Mucosa of descending colon (tissue), 3 donors: ENCODE measurements around the gene AIF1. TPM values are rescaled to one million over a fixed set of nuclear protein-coding genes. Genes with fewer than 3 reads are reported as not detected.

Experiments
- ATAC-seq: fragments of 200-7000 bp; cut with Tn5 transposase; one replicate; pipeline ENCODE4 v1.9.1; 2020; ENCODE audit warnings: mild to moderate bottlenecking, moderate library complexity
- DNase-seq, 3 donors: peaks; one replicate each; pipeline ENCODE4 v3.0.0-alpha.2; 2020
- H3K36me3 ChIP-seq: fragments of 200-600 bp; one replicate; pipeline ENCODE4 v1.8.0; 2021; ENCODE audit warnings: low read depth, mild to moderate bottlenecking
- H3K4me1 ChIP-seq: fragments of 200-600 bp; one replicate; pipeline ENCODE4 v1.8.0; 2021; ENCODE audit warnings: low read depth, mild to moderate bottlenecking
- H3K4me3 ChIP-seq: fragments of 200-600 bp; one replicate; pipeline ENCODE4 v1.8.0; 2021; ENCODE audit warnings: mild to moderate bottlenecking
- H3K9me3 ChIP-seq: fragments of 200-600 bp; one replicate; pipeline ENCODE4 v1.8.0; 2021; ENCODE audit warnings: mild to moderate bottlenecking
- intact Hi-C, 2 donors: fragments of 100-400 bp; cut with DNase I in 1 of 2; cut with micrococcal nuclease in 1 of 2; formaldehyde crosslinking; loops; one replicate each; pipeline versions ENCODE4 v1.11.0 to v1.11.1; 2022; cut with DNase I, micrococcal nuclease
- total RNA-seq, 3 donors: library from RNA; stranded (reverse); fragmentation: NEBNext Ultra II Directional in 2 of 3; extraction: Animal tissue kit (Norgen Biotek cat#: 25700) in 2 of 3; gene quantifications; one replicate each; pipeline versions ENCODE4 v1.2.1 to v1.2.4, GENCODE V29; 2021 to 2023
- TF ChIP-seq, protein P1 (sequence below): fragments of 200-600 bp; IDR thresholded peaks from one replicate; pipeline ENCODE4 v1.8.0; 2022; ENCODE audit warnings: antibody characterized with exemption, mild to moderate bottlenecking
- donor health status: DM: no; HTN: no; CAD: no; lungs with moderate emphysema.
- donor health status: DM: no; HTN: no; CAD: no.
- donor health status: DM: no; HTN: yes; CAD: no.

AIF1 gene
- total RNA-seq, 3 donors from 2014 or later = 6.1 to 28.4 (median 17.3) TPM

DNA sequence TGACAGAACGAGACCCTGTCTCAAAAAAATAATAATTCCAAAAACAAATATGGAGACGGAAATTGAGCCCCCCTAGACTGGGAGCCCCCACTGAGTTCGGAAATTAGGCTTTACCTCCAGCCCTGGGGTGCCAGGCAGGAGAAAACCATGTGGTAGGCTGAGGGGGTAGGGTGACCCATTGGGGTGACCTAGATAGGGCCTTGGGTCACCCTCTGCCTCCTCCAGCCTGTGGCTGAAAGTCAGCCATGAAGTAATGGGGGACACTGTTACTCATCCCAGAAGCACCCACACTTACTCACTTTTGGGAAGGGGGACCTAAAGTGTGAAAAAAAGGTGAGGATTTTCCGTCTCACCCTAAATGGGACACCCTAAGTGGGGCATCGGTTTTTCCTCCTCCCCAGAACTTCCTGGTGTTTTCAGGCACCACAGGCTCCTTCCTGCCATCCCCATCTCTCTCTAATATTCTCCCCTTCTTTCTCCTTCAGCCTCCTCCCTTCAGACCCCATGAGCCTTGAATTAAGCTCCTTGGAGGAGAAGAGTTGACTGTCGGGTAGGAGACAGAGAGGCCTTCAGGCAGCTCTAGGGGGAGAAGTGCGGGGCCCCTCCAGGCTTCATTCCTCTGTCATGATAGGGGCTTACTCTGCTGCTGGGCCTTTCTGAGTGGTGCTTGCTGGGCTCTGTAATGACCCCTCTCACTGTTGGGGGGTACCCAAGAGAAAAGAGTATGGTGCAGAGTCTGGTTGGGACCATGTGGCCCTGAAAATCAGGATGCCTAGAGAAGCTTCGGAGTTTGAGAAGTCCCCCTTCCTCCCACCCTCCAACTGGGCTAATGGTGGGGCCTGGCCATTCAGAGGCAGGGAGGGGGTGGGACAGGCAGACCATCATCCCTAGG is 35.2 kb upstream of the AIF1 start:
- ATAC-seq (no peak), DNase-seq (no peak)
- Histone ChIP-seq H3K4me3 (no peak overlapping the region), H3K4me1 (peaks cover 5% of the 10 kb centered on the region), H3K9me3 (no peaks in the 10 kb centered on the region), H3K36me3 (no peaks in the 10 kb centered on the region)
- intact Hi-C loops = no loop called here
- TF ChIP-seq, protein P1, sequence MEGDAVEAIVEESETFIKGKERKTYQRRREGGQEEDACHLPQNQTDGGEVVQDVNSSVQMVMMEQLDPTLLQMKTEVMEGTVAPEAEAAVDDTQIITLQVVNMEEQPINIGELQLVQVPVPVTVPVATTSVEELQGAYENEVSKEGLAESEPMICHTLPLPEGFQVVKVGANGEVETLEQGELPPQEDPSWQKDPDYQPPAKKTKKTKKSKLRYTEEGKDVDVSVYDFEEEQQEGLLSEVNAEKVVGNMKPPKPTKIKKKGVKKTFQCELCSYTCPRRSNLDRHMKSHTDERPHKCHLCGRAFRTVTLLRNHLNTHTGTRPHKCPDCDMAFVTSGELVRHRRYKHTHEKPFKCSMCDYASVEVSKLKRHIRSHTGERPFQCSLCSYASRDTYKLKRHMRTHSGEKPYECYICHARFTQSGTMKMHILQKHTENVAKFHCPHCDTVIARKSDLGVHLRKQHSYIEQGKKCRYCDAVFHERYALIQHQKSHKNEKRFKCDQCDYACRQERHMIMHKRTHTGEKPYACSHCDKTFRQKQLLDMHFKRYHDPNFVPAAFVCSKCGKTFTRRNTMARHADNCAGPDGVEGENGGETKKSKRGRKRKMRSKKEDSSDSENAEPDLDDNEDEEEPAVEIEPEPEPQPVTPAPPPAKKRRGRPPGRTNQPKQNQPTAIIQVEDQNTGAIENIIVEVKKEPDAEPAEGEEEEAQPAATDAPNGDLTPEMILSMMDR = no peak

DNA sequence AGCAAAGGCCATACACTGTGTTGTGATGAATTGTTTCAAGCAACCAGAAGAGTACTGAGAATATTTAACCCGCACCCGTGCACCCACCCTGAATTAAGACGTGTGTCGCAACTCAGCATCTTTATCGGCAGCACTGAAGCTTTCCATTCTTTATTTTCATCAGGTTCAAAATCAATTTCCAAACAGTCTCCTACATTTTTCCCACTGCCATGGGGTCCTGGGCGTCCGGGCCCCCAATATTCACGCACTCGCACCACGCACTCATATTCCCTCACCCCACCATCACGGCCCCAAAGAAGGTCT is 34.6 kb upstream of the AIF1 start:
- no peaks in the 10 kb centered on the region for H3K9me3 ChIP-seq
- TF ChIP-seq, protein P1 = no peak
- DNase-seq = no peak
- H3K36me3 ChIP-seq = no peaks in the 10 kb centered on the region
- intact Hi-C loops = no loop called here
- peaks cover 5% of the 10 kb centered on the region for H3K4me1 ChIP-seq
- ATAC-seq = no peak
- H3K4me3 ChIP-seq = no peak overlapping the region

DNA sequence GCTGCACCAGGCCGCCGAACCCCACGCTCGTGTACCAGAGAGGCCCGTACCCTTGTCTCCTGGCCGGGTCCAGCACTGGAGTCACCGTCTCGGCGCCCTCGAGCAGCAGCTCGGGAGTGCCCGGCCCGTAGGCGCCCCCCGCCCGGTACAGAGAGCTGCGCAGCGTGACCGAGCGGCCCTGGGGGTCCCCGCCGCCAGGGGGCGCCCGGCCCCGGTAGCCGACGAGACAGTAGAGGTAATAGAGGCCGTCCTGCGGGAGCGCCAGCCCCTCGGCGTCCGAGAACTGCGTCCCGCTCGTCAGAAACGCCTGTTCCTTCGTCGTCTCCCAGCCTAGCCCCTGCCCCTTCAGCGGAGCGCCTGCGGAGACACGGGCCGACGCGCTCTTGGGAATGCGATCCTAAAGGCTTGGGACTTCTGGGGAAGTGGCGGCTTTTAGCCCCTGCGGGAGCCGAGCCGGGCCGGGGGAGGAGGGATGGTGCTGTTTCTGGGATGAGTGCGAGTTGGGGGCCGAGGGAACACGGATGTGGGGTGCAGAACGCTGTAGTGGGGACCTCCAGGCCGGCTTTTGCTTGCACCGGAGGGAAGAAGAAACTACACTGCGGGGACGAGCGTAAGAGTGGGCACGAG is 34.1 kb upstream of the AIF1 start:
- DNase-seq = peak; percentile 88 to 92 (median 90)
- intact Hi-C loops = no loop called here
- peak overlapping the region; percentile 23 for H3K4me3 ChIP-seq
- ATAC-seq = peak; percentile 93
- H3K4me1 ChIP-seq = peaks cover 5% of the 10 kb centered on the region
- TF ChIP-seq, protein P1 = peak; percentile 95
- H3K9me3 ChIP-seq = no peaks in the 10 kb centered on the region
- no peaks in the 10 kb centered on the region for H3K36me3 ChIP-seq

DNA sequence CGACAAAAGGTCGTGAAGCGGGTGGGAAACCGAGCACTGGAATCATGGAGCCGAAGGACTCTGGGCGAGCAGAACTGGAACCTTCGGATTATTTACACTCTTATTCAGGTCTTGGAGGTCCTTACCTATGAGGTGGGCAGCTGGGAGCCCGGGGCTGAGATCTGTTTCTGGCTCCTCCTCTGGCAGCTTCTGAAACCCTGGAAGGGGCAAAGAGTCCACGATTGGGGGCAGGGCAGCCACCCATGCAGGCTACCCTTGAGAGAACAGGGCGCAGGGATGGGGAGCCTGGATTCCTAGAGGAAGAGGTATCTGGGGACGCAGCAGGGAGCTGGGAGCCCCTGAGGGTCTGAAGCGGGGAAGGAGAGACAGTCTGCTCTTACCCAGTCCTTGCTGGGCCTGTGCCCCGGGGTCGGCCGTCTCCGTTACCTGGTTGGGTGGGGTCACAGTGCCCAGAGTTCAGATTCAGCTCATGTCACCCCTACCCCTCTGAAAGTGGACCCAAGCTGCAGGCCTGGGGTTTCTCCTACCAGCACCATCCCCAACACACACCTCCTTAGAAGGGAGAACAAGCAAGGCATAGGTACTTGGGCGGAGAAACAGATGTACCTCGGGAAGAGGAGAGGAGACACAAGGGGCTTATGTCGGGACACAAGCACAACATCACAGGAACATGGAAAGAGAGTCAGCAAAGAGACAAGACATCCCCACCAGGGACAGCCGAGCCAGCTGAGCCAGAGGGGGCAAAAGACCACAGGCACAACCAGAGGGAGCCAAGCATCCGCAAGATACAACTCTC is 33.4 kb upstream of the AIF1 start:
- Histone ChIP-seq H3K9me3 (no peaks in the 10 kb centered on the region), H3K4me1 (peaks cover 5% of the 10 kb centered on the region), H3K4me3 (peak overlapping the region; percentile 23), H3K36me3 (no peaks in the 10 kb centered on the region)
- peak in 2 of 3 donors; percentile 43 to 60 for DNase-seq
- intact Hi-C loops = no loop called here
- TF ChIP-seq, protein P1 = no peak
- peak; percentile 19 for ATAC-seq

DNA sequence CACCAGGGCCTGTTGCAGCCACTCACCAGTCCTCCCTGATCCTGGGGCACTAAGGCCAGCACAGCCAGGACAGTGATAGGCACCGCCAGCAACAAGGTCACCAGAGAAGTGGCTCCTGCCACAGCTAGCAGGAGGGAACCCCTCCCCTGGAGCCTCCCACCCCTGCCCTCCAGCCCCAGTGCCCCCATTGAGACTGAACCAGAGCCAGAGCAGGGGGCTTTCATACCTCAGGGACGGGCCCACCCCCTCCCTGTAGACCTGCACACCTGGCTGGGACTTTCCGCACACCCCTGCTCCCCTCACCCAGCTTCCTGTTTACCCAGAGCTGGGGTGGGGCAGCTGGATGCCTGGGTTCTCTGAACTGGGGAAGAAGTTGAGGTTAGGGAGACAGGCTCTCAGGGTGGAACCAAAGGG is 32.8 kb upstream of the AIF1 start, which contains the start of gene LTB:
Gene LTB (minus strand): TSS at position 195 of the 414 bp plus-strand sequence. CDS start 7 bp downstream, at position 188.
- Histone ChIP-seq H3K4me1 (peaks cover 5% of the 10 kb centered on the region), H3K4me3 (peak within 1 kb of the TSS; percentile 23), H3K36me3 (no peaks in the 10 kb centered on the region), H3K9me3 (no peaks in the 10 kb centered on the region)
- TF ChIP-seq, protein P1 = no peak
- ATAC-seq (peak; percentile 46), DNase-seq (peak in 2 of 3 donors; percentile 51 to 83)
- intact Hi-C loops = no loop called here
